ENCODE measurements around the gene PLD3. TPM values are rescaled to one million over a fixed set of nuclear protein-coding genes. Genes with fewer than 3 reads are reported as not detected.

PLD3 gene
- total and polyA plus RNA-seq, 11 donors: 109 to 375 (median 161) TPM

DNA sequence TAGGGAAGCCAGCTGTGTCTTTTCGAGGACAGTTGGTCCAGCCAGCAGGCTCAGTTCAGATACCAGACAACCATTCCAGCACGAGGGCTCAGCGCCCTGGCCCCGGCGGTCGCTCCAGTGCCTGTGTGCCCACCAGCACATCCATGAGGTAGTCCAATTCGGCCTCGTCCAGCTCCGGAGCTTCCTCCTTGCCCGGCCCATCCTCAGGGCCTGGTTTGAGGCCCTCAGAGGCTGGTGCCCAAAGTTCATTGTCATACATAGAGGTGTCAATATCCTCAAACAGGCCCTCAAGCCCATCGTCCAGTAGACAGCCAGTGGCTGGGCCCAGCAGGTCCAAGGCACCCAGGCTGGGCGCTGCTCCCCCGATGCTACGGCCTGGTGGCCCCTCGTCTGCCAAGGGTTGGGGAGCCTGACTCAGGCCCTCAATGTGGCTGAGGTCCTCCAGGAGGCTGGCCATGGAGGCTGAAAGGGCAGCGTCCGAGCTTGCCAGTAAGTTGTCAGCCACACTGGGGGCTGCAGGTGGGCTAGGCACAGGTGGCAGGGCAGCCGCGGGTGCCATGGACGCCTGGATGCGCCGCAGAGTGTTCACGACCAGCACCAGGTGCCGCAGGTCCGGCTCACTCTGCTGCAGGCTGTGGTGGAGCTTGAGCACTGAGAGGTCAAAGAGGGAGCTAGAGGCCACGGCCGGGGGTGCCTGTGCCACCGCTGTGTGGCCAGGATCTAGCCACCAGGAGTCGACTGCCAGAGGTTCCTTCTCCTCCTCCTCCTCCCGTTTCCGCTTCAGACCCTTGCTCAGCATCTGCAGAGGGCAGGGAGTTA is 74.5 kb downstream of the PLD3 start:
- H3K4me1 ChIP-seq: peaks cover 0 to 49% (median 34%) of the 10 kb centered on the region in 12 donors
- intact Hi-C loops (cut with DNase I): loop anchor here in 3 of 10 donors (5.0 to 10.0 kb wide), 5 partner anchors 76 to 384 kb away; partner anchors contain the start of genes C19orf47 (in 2 of the 3), PLD3 (in 2 of the 3) and LTBP4 (in 1 of the 3)
- DNase-seq (no peak), ATAC-seq (no peak)
- no peak for TF ChIP-seq POLR2A (IDR thresholded peaks at IDR 0.05)
- TF ChIP-seq, protein P1, sequence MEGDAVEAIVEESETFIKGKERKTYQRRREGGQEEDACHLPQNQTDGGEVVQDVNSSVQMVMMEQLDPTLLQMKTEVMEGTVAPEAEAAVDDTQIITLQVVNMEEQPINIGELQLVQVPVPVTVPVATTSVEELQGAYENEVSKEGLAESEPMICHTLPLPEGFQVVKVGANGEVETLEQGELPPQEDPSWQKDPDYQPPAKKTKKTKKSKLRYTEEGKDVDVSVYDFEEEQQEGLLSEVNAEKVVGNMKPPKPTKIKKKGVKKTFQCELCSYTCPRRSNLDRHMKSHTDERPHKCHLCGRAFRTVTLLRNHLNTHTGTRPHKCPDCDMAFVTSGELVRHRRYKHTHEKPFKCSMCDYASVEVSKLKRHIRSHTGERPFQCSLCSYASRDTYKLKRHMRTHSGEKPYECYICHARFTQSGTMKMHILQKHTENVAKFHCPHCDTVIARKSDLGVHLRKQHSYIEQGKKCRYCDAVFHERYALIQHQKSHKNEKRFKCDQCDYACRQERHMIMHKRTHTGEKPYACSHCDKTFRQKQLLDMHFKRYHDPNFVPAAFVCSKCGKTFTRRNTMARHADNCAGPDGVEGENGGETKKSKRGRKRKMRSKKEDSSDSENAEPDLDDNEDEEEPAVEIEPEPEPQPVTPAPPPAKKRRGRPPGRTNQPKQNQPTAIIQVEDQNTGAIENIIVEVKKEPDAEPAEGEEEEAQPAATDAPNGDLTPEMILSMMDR (IDR thresholded peaks at IDR 0.05): no peak
- H3K27ac ChIP-seq: peak overlapping the region in 11 of 12 donors; percentile 9 to 100 (median 99)
- no peaks in the 10 kb centered on the region for H3K9me3 ChIP-seq
- H3K27me3 ChIP-seq: no peaks in the 10 kb centered on the region
- peaks cover 3 to 24% (median 16%) of the 10 kb centered on the region in 9 donors for H3K36me3 ChIP-seq
- peak overlapping the region in 2 of 12 donors; percentile 5 to 91 for H3K4me3 ChIP-seq
- 78 to 86% (median 84%) methylated on average over 12 to 31 of the region's 31 CpGs for whole genome bisulfite sequencing, 4 donors

- intact Hi-C loops (cut with DNase I): loop anchor here in 3 of 10 donors (2.0 to 10.0 kb wide), 6 partner anchors 41 to 383 kb away; partner anchors contain the start of genes BLVRB (in 2 of the 3), C19orf47 (in 2 of the 3), PLD3 (in 2 of the 3) and LTBP4 (in 1 of the 3)
- H3K4me1 ChIP-seq: peaks cover 0 to 49% (median 33%) of the 10 kb centered on the region in 12 donors
- H3K4me3 ChIP-seq: peak overlapping the region in 11 of 12 donors; percentile 58 to 98 (median 91)
- H3K36me3 ChIP-seq: peaks cover 3 to 24% (median 16%) of the 10 kb centered on the region in 9 donors
- no peak for DNase-seq
- no peaks in the 10 kb centered on the region for H3K9me3 ChIP-seq
- WGBS, 4 donors: 94 to 97% (median 95%) methylated on average over 6 of the region's 6 CpGs
- H3K27ac ChIP-seq: peak overlapping the region; percentile 92 to 100 (median 99)
- no peak for ATAC-seq
- no peak for TF ChIP-seq POLR2A (IDR thresholded peaks at IDR 0.05)
- TF ChIP-seq, protein P1 (IDR thresholded peaks at IDR 0.05): no peak
- no peaks in the 10 kb centered on the region for H3K27me3 ChIP-seq
Observed at GRCh38 chr19:40423938-40424337, 75.4 kb downstream of the PLD3 start.

- Histone ChIP-seq H3K4me3 (peak overlapping the region; percentile 58 to 98 (median 91)), H3K27ac (peak overlapping the region; percentile 92 to 100 (median 99)), H3K27me3 (no peaks in the 10 kb centered on the region), H3K9me3 (no peaks in the 10 kb centered on the region), H3K36me3 (peaks cover 3 to 24% (median 16%) of the 10 kb centered on the region in 9 donors), H3K4me1 (peaks cover 0 to 49% (median 33%) of the 10 kb centered on the region in 12 donors)
- WGBS, 4 donors: 0 to 2% (median 1%) methylated on average over 16 to 28 of the region's 28 CpGs
- DNase-seq: no peak
- TF ChIP-seq POLR2A (IDR thresholded peaks at IDR 0.05): no peak
- TF ChIP-seq, protein P1 (IDR thresholded peaks at IDR 0.05): peak in 1 of 12 donors; percentile 78
- ATAC-seq: no peak
- intact Hi-C loops (cut with DNase I): loop anchor here in 3 of 10 donors (1.0 to 10.0 kb wide), 8 partner anchors 18 to 382 kb away; partner anchors contain the start of genes BLVRB (in 2 of the 3), C19orf47 (in 2 of the 3), PLD3 (in 2 of the 3) and LTBP4 (in 1 of the 3)
Observed at GRCh38 chr19:40424637-40425449, 76.3 kb downstream of the PLD3 start.
